ENCODE measurements around the gene SIMC1.

DNA sequence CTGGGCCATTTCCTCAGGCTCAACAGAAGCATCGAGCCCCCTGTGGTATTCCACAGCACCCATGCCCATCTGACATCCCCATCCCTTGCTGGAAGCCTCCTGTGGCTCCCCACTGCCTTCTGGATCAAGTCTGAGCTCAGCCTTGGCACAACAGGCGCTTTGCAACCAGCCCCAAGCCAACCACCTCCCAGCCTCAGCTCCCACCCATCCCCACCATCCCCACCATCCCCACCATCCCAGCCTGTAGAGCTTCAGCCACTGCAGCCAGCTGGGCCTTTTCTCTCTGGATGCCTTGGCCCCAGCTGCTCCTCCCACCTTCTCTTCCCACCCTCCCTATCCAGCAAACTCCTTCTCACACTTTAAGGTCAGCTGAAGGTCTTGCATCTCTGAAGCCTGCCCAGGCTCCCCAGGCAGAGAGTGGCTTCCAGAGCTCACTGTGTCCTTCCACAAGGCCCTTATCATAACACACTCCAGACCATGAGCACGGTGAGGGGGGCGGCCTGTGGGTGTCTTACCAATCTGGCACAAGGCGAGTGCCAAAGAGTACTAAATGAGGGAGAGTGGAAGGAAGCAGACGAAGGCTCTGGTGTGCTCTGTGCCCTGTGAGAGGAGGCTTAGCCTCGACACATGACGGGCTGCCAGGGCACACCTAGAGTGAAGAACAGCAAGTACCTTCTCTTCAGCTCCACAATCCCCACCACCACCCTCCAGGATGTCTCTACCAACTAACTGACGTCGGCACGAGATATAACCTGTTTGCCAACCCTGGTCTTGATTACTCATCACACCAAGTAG, 156.9 kb downstream of the SIMC1 start:
- TF ChIP-seq POLR2AphosphoS5 (IDR thresholded peaks at IDR 0.05) (no peak), POLR2A (IDR thresholded peaks at IDR 0.05) (no peak)
- TF ChIP-seq, protein P1, sequence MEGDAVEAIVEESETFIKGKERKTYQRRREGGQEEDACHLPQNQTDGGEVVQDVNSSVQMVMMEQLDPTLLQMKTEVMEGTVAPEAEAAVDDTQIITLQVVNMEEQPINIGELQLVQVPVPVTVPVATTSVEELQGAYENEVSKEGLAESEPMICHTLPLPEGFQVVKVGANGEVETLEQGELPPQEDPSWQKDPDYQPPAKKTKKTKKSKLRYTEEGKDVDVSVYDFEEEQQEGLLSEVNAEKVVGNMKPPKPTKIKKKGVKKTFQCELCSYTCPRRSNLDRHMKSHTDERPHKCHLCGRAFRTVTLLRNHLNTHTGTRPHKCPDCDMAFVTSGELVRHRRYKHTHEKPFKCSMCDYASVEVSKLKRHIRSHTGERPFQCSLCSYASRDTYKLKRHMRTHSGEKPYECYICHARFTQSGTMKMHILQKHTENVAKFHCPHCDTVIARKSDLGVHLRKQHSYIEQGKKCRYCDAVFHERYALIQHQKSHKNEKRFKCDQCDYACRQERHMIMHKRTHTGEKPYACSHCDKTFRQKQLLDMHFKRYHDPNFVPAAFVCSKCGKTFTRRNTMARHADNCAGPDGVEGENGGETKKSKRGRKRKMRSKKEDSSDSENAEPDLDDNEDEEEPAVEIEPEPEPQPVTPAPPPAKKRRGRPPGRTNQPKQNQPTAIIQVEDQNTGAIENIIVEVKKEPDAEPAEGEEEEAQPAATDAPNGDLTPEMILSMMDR (IDR thresholded peaks at IDR 0.05): no peak

Data from prostate gland (tissue), 2 donors.